ENCODE results near the gene S100A9. TPM values are rescaled to one million over a fixed set of nuclear protein-coding genes. Genes with fewer than 3 reads are reported as not detected.

Gene S100A9
- total and polyA plus RNA-seq, 2 of the 4 experiments (the other 2 are of a cell fraction): not detected

- H3K23ac ChIP-seq (ENCODE audit: low read depth, low read length): no peak within 1 kb of the TSS
- H3K4me2 ChIP-seq (ENCODE audit: low read depth, low read length): no peak within 1 kb of the TSS
- dilution Hi-C loops (cut with HindIII; ENCODE audit: low sequenced_read_pairs, unreplicated experiment): no loop called here
- CTCF ChIA-PET: no interaction called here
- H3K56ac ChIP-seq (ENCODE audit: extremely low read depth, insufficient read depth, low read length): no peak within 1 kb of the TSS
- intact Hi-C loops (cut with micrococcal nuclease): no loop called here
- no TSS peak for BruUV-seq (replicated peaks)
- H3K9me3 ChIP-seq (ENCODE audit: control insufficient read depth, insufficient read depth, low read length): no peaks in the 10 kb centered on the region
- no peak within 1 kb of the TSS for H2BK120ac ChIP-seq (ENCODE audit: low read depth, low read length)
- WGBS, 2 experiments (ENCODE audit: extremely low coverage in 2 of 2, insufficient read length in 1 of 2): no CpG with 5 or more reads among the region's 7 CpGs
- peaks cover 3% of the 10 kb centered on the region; the same call in 1 of the 2 replicates for H3K27me3 ChIP-seq (ENCODE audit: control insufficient read depth, insufficient read depth, low read length)
- no peak within 1 kb of the TSS for H3K4me3 ChIP-seq (ENCODE audit: insufficient read depth, low read depth, low read length)
- no peak within 1 kb of the TSS for H4K8ac ChIP-seq (ENCODE audit: low read depth in 2 of 2, low read length in 2 of 2)
- H2AK9ac ChIP-seq (replicated peaks; ENCODE audit: low read depth, low read length, poor library complexity): no peak within 1 kb of the TSS
- H3K9me1 ChIP-seq (ENCODE audit: insufficient read depth, low read length): no peaks in the 10 kb centered on the region
- no peak within 1 kb of the TSS for H3K4ac ChIP-seq (ENCODE audit: low read depth, low read length)
- POLR2A ChIA-PET (ENCODE audit: unreplicated experiment): no interaction called here
- DNase-seq (no peak), ATAC-seq (ENCODE audit: low read depth) (no peak)
- H3K27ac ChIP-seq (ENCODE audit: insufficient read depth, low read length): no peak within 1 kb of the TSS
- no peak within 1 kb of the TSS for H4K91ac ChIP-seq (ENCODE audit: insufficient read depth, low read depth, low read length)
- no peak within 1 kb of the TSS for H2BK5ac ChIP-seq (ENCODE audit: low read depth, low read length, poor library complexity, severe bottlenecking)
- no peaks in the 10 kb centered on the region for H3K36me3 ChIP-seq (ENCODE audit: control insufficient read depth, insufficient read depth, low read length)
- no peak within 1 kb of the TSS for H3K9ac ChIP-seq (ENCODE audit: low read depth, low read length)
- TF ChIP-seq RAD21 (IDR thresholded peaks at IDR 0.05; ENCODE audit: low read length): no peak
- TF ChIP-seq RCOR1 (IDR thresholded peaks at IDR 0.05; ENCODE audit: insufficient replicate concordance, low read length): no peak
- no peak for TF ChIP-seq POLR2A (IDR thresholded peaks at IDR 0.05; ENCODE audit: low read depth, low read length)
- no peak for TF ChIP-seq USF2 (IDR thresholded peaks at IDR 0.05; ENCODE audit: low read depth, low read length)
- no peak for TF ChIP-seq CEBPB (IDR thresholded peaks at IDR 0.05; ENCODE audit: low read depth, low read length)
- no peak for TF ChIP-seq MXI1 (IDR thresholded peaks at IDR 0.05; ENCODE audit: borderline replicate concordance, low read depth, low read length)
- TF ChIP-seq BHLHE40 (IDR thresholded peaks at IDR 0.05; ENCODE audit: low read depth, low read length): no peak
- no peak for TF ChIP-seq MAFK (IDR thresholded peaks at IDR 0.05; ENCODE audit: low read depth, low read length)
- no peak for TF ChIP-seq CHD1 (IDR thresholded peaks at IDR 0.05; ENCODE audit: low read depth, low read length)
- TF ChIP-seq CTCF (conservative IDR thresholded peaks at IDR 0.05; ENCODE audit: low read depth, low read length): no peak
- no peak for TF ChIP-seq ELK1 (IDR thresholded peaks at IDR 0.05; ENCODE audit: borderline replicate concordance, low read depth, low read length)
- no peak for TF ChIP-seq FOS (IDR thresholded peaks at IDR 0.05; ENCODE audit: low read depth, low read length)
- TF ChIP-seq MAZ (IDR thresholded peaks at IDR 0.05; ENCODE audit: borderline replicate concordance, low read depth, low read length): no peak
- no peak for TF ChIP-seq SMC3 (IDR thresholded peaks at IDR 0.05; ENCODE audit: low read depth, low read length)
- no peak for TF ChIP-seq RFX5 (IDR thresholded peaks at IDR 0.05; ENCODE audit: low read depth, low read length)
- TF ChIP-seq NFE2L2 (IDR thresholded peaks at IDR 0.05; ENCODE audit: low read depth, low read length): no peak
- no peaks in the 10 kb centered on the region for H3K79me1 ChIP-seq (ENCODE audit: low read depth in 1 of 2, low read length in 2 of 2)
- no peak within 1 kb of the TSS for H2AK5ac ChIP-seq (ENCODE audit: low read depth, low read length)
- H2BK15ac ChIP-seq (ENCODE audit: low read depth, low read length): no peak within 1 kb of the TSS
- in situ Hi-C loops (cut with MboI; ENCODE audit: low sequenced_read_pairs): no loop called here
- H2AFZ ChIP-seq (replicated peaks; ENCODE audit: low read length, poor library complexity): no peak within 1 kb of the TSS
- H4K5ac ChIP-seq (ENCODE audit: low read depth, low read length): no peak within 1 kb of the TSS
- no peaks in the 10 kb centered on the region for H3K4me1 ChIP-seq (ENCODE audit: control insufficient read depth, insufficient read depth, low read length)
- H4K20me1 ChIP-seq (ENCODE audit: insufficient read depth, low read length): no peaks in the 10 kb centered on the region
- H2BK20ac ChIP-seq (ENCODE audit: low read depth, low read length): no peak within 1 kb of the TSS
- H3K14ac ChIP-seq (replicated peaks; ENCODE audit: low read depth, low read length): no peak within 1 kb of the TSS
- no peak within 1 kb of the TSS for H3K18ac ChIP-seq (ENCODE audit: low read depth, low read length)
These were observed 33.5 kb downstream of the S100A9 start, which contains the start of gene S100A8 for GRCh38 chr1:153390938-153391710. S100A8 (minus strand) TSS chr1:153391073; CDS start chr1:153390535, 538 bp downstream.
